Activated T-helper 17 cell treated with anti-CD3 and anti-CD28 coated beads, Interleukin-2, amount 50 U/mL, for 72 hours (primary cell): ENCODE results near the gene MYO5C. TPM values are rescaled to one million over a fixed set of nuclear protein-coding genes. Genes with fewer than 3 reads are reported as not detected.
"Not testable (repeated sequence)": the region's sequence is repeated elsewhere in the genome, so short reads cannot be mapped to it uniquely, and the experiment has no call there.

Source experiments
- ATAC-seq: fragments of 150-1000 bp; cut with Tn5 transposase; replicated peaks from 2 replicates; pipeline ENCODE4 v1.10.0; 2021; ENCODE audit warnings: mild to moderate bottlenecking, moderate library complexity
- H3K27ac Mint-ChIP-seq: one replicate; pipeline ENCODE4 v1.8.0; 2022; ENCODE audit warnings: mixed read lengths
- H3K27me3 Mint-ChIP-seq: one replicate; pipeline ENCODE4 v1.8.0; 2022; ENCODE audit warnings: mixed read lengths
- H3K36me3 Mint-ChIP-seq: one replicate; pipeline ENCODE4 v1.8.0; 2022; ENCODE audit warnings: low read depth, mild to moderate bottlenecking, mixed read lengths
- H3K4me1 Mint-ChIP-seq: one replicate; pipeline ENCODE4 v1.8.0; 2022; ENCODE audit warnings: mixed read lengths
- H3K4me3 Mint-ChIP-seq: one replicate; pipeline ENCODE4 v1.8.0; 2022; ENCODE audit warnings: mild to moderate bottlenecking, mixed read lengths
- H3K9me3 Mint-ChIP-seq: one replicate; pipeline ENCODE4 v1.8.0; 2022; ENCODE audit warnings: mixed read lengths
- total RNA-seq, 2 donors: library from RNA; stranded (reverse); gene quantifications; one replicate each; pipeline ENCODE4 v1.2.3, GENCODE V29; 2022

The MYO5C gene
- total RNA-seq, 2 donors from 2014 or later, result 2.3 to 3.0 TPM

- H3K27ac Mint-ChIP-seq, result peak overlapping the region; percentile 84
- H3K27me3 Mint-ChIP-seq, result no peaks in the 10 kb centered on the region
- H3K4me3 Mint-ChIP-seq, result peak overlapping the region; percentile 89
- peaks cover 24% of the 10 kb centered on the region for H3K4me1 Mint-ChIP-seq
- ATAC-seq, result no peak
- no peaks in the 10 kb centered on the region for H3K36me3 Mint-ChIP-seq
- no peaks in the 10 kb centered on the region for H3K9me3 Mint-ChIP-seq
Observed at GRCh38 chr15:52180851-52181450, 114.7 kb downstream of the MYO5C start.

GRCh38 chr15:52180196-52180835 is 115.3 kb downstream of the MYO5C start:
- peak; percentile 33 for ATAC-seq
- no peaks in the 10 kb centered on the region for H3K9me3 Mint-ChIP-seq
- peak overlapping the region; percentile 84 for H3K27ac Mint-ChIP-seq
- H3K27me3 Mint-ChIP-seq, result no peaks in the 10 kb centered on the region
- no peaks in the 10 kb centered on the region for H3K36me3 Mint-ChIP-seq
- peak overlapping the region; percentile 89 for H3K4me3 Mint-ChIP-seq
- peaks cover 25% of the 10 kb centered on the region for H3K4me1 Mint-ChIP-seq

- ATAC-seq, result peak; percentile 88
- peak overlapping the region; percentile 95 for H3K27ac Mint-ChIP-seq
- H3K9me3 Mint-ChIP-seq, result no peaks in the 10 kb centered on the region
Observed at GRCh38 chr15:52179278-52180195, 116.1 kb downstream of the MYO5C start.

DNA sequence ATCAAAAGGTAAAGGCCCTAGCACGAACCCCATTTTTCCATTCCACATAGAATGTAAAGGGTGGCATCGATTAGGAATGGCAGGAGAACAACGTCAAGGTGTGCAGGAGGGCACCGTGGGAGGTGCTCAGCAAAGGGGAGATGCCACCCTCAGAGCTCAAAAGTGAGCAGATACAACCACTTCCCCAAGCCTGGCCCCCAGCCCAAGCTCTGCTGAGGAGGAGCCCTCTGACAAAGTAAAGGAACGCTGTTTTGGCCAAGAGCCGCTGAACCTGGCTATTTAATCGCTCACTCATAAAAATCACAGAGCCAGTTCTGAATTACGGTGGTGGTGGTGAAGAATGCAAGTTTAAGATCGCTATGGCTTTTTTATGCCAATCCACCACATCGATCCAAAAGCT is 116.8 kb downstream of the MYO5C start:
- Mint-ChIP-seq H3K27ac (peak overlapping the region; percentile 95), H3K9me3 (no peaks in the 10 kb centered on the region), H3K4me1 (peaks cover 25% of the 10 kb centered on the region), H3K36me3 (no peaks in the 10 kb centered on the region), H3K4me3 (peak overlapping the region; percentile 89), H3K27me3 (no peaks in the 10 kb centered on the region)
- no peak for ATAC-seq

More at GRCh38 chr15:52179278-52180195, 116.1 kb downstream of the MYO5C start:
- Mint-ChIP-seq H3K4me1 (peaks cover 25% of the 10 kb centered on the region), H3K27me3 (no peaks in the 10 kb centered on the region), H3K4me3 (peak overlapping the region; percentile 89), H3K36me3 (no peaks in the 10 kb centered on the region)

- H3K36me3 Mint-ChIP-seq, result no peaks in the 10 kb centered on the region
- peaks cover 26% of the 10 kb centered on the region for H3K4me1 Mint-ChIP-seq
- H3K27me3 Mint-ChIP-seq, result no peaks in the 10 kb centered on the region
- no peaks in the 10 kb centered on the region for H3K9me3 Mint-ChIP-seq
- peak overlapping the region; percentile 2 for H3K27ac Mint-ChIP-seq
- H3K4me3 Mint-ChIP-seq, result no peak overlapping the region
- ATAC-seq, result no peak
Observed at GRCh38 chr15:52172869-52173268, 122.7 kb downstream of the MYO5C start.

DNA sequence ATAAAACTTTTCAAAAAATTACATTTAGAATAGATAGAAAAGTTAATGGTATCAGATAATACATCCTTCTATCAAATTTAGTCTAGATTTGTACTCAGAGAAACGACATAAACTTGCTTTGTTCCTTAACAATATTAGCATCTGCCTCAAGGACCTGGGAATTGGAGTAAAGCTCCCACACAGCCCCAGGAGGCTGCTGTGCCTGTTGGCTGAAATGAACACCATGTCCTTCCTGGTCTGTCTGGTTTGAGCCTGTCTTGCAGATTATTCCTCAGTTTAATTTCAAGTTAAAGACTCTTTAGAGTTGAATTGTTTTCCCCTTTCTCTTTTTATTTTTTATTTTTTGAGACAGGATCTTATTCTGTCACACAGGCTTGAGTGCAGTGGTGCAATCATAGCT is 123.8 kb downstream of the MYO5C start:
- H3K4me1 Mint-ChIP-seq, result peaks cover 30% of the 10 kb centered on the region
- no peaks in the 10 kb centered on the region for H3K9me3 Mint-ChIP-seq
- no peak overlapping the region for H3K27ac Mint-ChIP-seq
- H3K36me3 Mint-ChIP-seq, result no peaks in the 10 kb centered on the region
- no peak for ATAC-seq
- H3K27me3 Mint-ChIP-seq, result no peaks in the 10 kb centered on the region
- H3K4me3 Mint-ChIP-seq, result no peak overlapping the region

- peak overlapping the region; percentile 3 for H3K4me3 Mint-ChIP-seq
- no peaks in the 10 kb centered on the region for H3K36me3 Mint-ChIP-seq
- no peaks in the 10 kb centered on the region for H3K27me3 Mint-ChIP-seq
- peak; percentile 37 for ATAC-seq
- H3K4me1 Mint-ChIP-seq, result peaks cover 31% of the 10 kb centered on the region
- H3K27ac Mint-ChIP-seq, result no peak overlapping the region
- no peaks in the 10 kb centered on the region for H3K9me3 Mint-ChIP-seq
Observed at GRCh38 chr15:52171386-52171785, 124.2 kb downstream of the MYO5C start.

DNA sequence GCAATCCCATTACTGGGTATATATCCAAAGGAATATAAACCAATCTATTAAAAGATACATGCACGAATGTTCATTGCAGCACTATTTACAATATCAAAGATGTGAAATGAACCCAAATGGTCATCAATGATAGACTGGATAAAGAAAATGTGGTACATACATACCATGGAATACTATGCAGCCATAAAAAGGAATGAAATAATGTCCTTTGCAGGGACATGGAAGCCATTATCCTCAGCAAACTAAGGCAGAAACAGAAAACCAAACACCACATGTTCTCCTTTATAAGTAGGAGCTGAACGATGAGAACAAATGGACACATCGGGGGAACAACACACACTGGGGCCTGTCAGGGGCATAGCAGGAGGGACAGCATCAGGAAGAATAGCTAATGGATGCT is 125.4 kb downstream of the MYO5C start:
- H3K36me3 Mint-ChIP-seq, H3K27me3 Mint-ChIP-seq, H3K27ac Mint-ChIP-seq, H3K9me3 Mint-ChIP-seq, ATAC-seq, H3K4me3 Mint-ChIP-seq: not testable (repeated sequence)
- peaks cover 34% of the 10 kb centered on the region for H3K4me1 Mint-ChIP-seq

GRCh38 chr15:52165494-52166131 is 130.0 kb downstream of the MYO5C start:
- H3K4me3 Mint-ChIP-seq, H3K9me3 Mint-ChIP-seq, H3K27me3 Mint-ChIP-seq, ATAC-seq: not testable (repeated sequence)
- peak overlapping the region; percentile 68 for H3K27ac Mint-ChIP-seq
- peaks cover 28% of the 10 kb centered on the region for H3K4me1 Mint-ChIP-seq
- peaks cover 13% of the 10 kb centered on the region for H3K36me3 Mint-ChIP-seq

DNA sequence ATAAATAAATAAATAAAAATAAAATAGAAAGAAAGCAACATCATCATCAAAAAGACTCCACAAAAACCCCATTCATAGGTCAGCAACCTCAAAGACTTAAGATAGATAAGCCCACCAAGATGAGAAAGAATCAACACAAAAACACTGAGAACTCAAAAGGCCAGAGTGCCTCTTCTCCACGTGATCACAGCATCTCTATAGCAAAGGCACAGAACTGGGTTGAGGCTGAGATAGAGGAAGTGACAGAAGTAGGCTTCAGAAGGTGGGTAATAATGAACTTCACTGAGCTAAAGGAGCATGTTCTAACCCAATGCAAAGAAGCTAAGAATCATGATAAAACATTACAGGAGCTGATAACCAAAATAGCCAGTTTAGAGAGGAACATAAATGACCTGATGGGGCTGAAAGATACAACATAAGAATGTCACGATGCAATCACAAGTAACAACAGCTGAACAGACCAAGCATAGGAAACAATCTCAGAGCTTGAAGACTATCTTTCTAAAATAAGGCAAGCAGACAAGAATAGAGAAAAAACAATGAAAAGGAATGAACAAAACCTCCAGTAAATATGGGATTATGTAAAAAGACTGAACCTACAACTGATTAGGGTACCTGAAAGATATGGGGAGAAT is 130.9 kb downstream of the MYO5C start:
- no peaks in the 10 kb centered on the region for H3K27me3 Mint-ChIP-seq
- H3K4me1 Mint-ChIP-seq, result peaks cover 23% of the 10 kb centered on the region
- no peak overlapping the region for H3K4me3 Mint-ChIP-seq
- ATAC-seq, result no peak
- peaks cover 14% of the 10 kb centered on the region for H3K36me3 Mint-ChIP-seq
- H3K9me3 Mint-ChIP-seq, result no peaks in the 10 kb centered on the region
- H3K27ac Mint-ChIP-seq, result peak overlapping the region; percentile 68

DNA sequence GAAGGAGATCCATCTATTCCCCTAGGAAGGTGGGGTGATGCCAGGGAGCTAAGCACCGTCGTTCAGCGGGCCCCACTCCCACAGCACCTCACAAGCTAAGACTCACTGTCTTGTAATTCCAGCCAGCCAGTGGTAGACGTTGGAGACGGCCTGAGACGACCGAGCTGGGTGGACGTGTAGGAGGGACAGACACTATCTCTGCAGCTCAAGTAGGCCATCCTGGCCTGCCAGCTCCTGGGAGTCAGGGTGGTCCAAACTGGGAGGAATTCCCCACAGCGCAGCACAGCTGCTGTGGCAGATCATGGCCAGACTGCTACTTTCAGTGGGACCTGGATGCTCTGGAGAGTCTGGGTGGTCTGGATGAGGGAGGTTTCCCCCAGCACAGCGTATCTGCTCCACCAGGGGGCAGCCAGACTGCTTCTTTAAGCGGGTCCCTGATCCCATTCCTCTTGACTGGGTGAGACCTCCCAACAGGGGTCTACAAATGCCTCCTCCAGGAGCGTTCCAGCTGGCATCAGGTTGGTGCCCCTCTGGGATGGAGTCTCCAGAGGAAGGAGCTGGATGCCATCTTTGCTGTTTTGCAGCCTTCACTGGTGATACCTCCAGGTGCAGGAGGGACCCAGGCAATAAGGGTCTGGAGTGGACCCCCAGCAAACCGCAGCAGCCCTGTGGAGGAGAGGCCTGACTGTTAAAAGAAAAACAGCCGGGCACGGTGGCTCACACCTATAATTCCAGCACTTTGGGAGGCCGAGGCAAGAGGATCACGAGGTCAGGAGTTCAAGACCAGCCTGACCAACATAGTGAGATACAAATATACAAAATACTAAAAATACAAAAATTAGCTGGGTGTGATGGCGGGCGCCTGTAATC is 132.0 kb downstream of the MYO5C start:
- ATAC-seq, result no peak

GRCh38 chr15:52162876-52163275 is 132.7 kb downstream of the MYO5C start:
- Mint-ChIP-seq H3K9me3 (no peaks in the 10 kb centered on the region), H3K27ac (no peak overlapping the region), H3K4me1 (peaks cover 23% of the 10 kb centered on the region), H3K36me3 (peaks cover 19% of the 10 kb centered on the region), H3K4me3 (no peak overlapping the region), H3K27me3 (no peaks in the 10 kb centered on the region)
- ATAC-seq, result no peak

More for the DNA sequence above, 132.0 kb downstream of the MYO5C start:
- H3K27ac Mint-ChIP-seq, result no peak overlapping the region
- no peaks in the 10 kb centered on the region for H3K9me3 Mint-ChIP-seq
- H3K4me3 Mint-ChIP-seq, result no peak overlapping the region
- no peaks in the 10 kb centered on the region for H3K27me3 Mint-ChIP-seq
- H3K4me1 Mint-ChIP-seq, result peaks cover 23% of the 10 kb centered on the region
- H3K36me3 Mint-ChIP-seq, result peaks cover 19% of the 10 kb centered on the region

DNA sequence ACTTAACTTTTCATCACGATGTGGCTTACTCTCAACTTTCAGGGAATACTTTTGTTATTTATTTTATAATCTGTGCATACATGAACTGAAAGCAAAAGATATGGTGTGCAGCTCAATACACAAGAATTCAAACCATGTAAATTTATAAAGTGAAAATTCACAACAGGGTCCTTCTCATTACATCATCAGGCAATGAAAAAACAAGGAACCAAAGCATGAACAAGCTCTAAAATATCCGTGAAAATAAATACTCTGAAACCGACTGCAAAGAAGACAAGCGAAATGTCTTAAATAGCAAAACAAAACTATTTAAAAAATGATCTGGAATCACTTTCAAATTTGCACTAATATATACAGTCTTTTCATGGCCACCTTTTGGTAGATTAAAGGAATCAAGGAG is 133.3 kb downstream of the MYO5C start:
- Mint-ChIP-seq H3K27ac (no peak overlapping the region), H3K36me3 (peaks cover 19% of the 10 kb centered on the region), H3K4me1 (peaks cover 23% of the 10 kb centered on the region), H3K9me3 (no peaks in the 10 kb centered on the region), H3K4me3 (no peak overlapping the region), H3K27me3 (no peaks in the 10 kb centered on the region)
- ATAC-seq, result no peak
